ENCODE data around the gene ANGPTL7.
"Not testable (repeated sequence)": the region's sequence is repeated elsewhere in the genome, so short reads cannot be mapped to it uniquely, and the experiment has no call there.

ANGPTL7 gene

DNA sequence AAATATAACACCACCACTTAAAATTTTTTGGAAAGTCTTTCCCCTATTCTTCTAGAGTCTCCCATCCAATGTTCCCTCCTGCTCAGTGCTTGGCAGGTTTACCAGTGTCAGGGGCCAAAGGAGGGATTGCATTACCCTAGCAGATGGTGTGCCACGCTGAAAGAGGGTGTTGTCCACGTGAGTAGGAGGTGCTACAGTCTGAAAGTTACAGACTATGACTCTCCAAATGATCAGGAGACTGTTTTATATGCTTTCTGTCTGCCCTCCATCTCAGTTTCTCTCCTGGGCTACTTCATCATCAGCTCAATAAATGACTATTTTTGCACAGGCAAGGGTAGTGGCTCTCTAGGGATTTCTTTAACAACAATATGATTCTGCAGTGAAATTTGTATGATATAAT lies 31.3 kb upstream of the ANGPTL7 start:
- no peak for DNase-seq
- Histone ChIP-seq H3K4me3 (ENCODE audit: low read length) (no peak overlapping the region), H2AFZ (ENCODE audit: low read length) (no peak overlapping the region)

DNA sequence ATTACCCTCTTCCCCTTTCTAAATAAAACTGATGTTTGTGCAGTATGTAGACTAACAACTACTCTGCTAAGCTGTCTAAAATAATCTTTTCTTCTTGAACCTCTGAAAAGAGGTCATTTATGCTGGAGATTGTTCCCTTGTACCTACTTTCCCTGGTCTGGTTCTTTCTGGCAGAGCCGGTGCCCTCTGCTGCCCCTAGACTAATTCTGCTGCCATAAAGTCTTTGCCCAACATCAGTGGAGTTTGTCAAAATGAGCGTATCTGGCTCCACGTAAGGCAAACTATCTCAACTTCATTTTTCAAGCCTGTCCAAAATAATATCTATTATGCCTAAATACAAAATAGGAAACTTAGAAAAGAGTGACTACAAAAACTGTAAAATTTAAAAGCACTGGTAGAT lies 30.9 kb upstream of the ANGPTL7 start:
- Histone ChIP-seq H3K9me2 (replicated peaks; ENCODE audit: insufficient read depth, low read length) (no peaks in the 10 kb centered on the region), H3K27ac (ENCODE audit: low read length) (no peak overlapping the region), H3K9me3 (replicated peaks; ENCODE audit: insufficient read depth, low read length) (no peaks in the 10 kb centered on the region), H3K4me1 (ENCODE audit: low read length) (no peaks in the 10 kb centered on the region), H4K20me1 (ENCODE audit: insufficient read depth, low read length) (no peaks in the 10 kb centered on the region), H3F3A (ENCODE audit: insufficient read depth, low read length) (no peaks in the 10 kb centered on the region), H3K36me3 (replicated peaks; ENCODE audit: insufficient read depth, low read length) (no peaks in the 10 kb centered on the region), H3K27me3 (replicated peaks; ENCODE audit: insufficient read depth, low read length) (no peaks in the 10 kb centered on the region), H3K4me2 (ENCODE audit: low read depth, low read length) (no peak overlapping the region), H2AFZ (ENCODE audit: low read length) (no peak overlapping the region), H3K79me2 (ENCODE audit: low read length) (no peaks in the 10 kb centered on the region), H3K9ac (ENCODE audit: low read length) (no peak overlapping the region), H3K4me3 (ENCODE audit: low read length) (no peak overlapping the region)
- DNase-seq = no peak
- TF ChIP-seq EZH2 (optimal IDR thresholded peaks at IDR 0.05; ENCODE audit: low read depth, low read length) (no peak), EZH2phosphoT487 (IDR thresholded peaks at IDR 0.05; ENCODE audit: low read length) (no peak)
- TF ChIP-seq, protein P1, sequence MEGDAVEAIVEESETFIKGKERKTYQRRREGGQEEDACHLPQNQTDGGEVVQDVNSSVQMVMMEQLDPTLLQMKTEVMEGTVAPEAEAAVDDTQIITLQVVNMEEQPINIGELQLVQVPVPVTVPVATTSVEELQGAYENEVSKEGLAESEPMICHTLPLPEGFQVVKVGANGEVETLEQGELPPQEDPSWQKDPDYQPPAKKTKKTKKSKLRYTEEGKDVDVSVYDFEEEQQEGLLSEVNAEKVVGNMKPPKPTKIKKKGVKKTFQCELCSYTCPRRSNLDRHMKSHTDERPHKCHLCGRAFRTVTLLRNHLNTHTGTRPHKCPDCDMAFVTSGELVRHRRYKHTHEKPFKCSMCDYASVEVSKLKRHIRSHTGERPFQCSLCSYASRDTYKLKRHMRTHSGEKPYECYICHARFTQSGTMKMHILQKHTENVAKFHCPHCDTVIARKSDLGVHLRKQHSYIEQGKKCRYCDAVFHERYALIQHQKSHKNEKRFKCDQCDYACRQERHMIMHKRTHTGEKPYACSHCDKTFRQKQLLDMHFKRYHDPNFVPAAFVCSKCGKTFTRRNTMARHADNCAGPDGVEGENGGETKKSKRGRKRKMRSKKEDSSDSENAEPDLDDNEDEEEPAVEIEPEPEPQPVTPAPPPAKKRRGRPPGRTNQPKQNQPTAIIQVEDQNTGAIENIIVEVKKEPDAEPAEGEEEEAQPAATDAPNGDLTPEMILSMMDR (IDR thresholded peaks at IDR 0.05; ENCODE audit: low read length) = no peak

More for the DNA sequence above, 31.3 kb upstream of the ANGPTL7 start:
- Histone ChIP-seq H3F3A (ENCODE audit: insufficient read depth, low read length) (no peaks in the 10 kb centered on the region), H3K79me2 (ENCODE audit: low read length) (no peaks in the 10 kb centered on the region), H3K9ac (ENCODE audit: low read length) (no peak overlapping the region), H4K20me1 (ENCODE audit: insufficient read depth, low read length) (no peaks in the 10 kb centered on the region), H3K4me2 (ENCODE audit: low read depth, low read length) (no peak overlapping the region), H3K27me3 (replicated peaks; ENCODE audit: insufficient read depth, low read length) (no peaks in the 10 kb centered on the region), H3K9me3 (replicated peaks; ENCODE audit: insufficient read depth, low read length) (no peaks in the 10 kb centered on the region), H3K4me1 (ENCODE audit: low read length) (no peaks in the 10 kb centered on the region), H3K9me2 (replicated peaks; ENCODE audit: insufficient read depth, low read length) (no peaks in the 10 kb centered on the region), H3K27ac (ENCODE audit: low read length) (no peak overlapping the region), H3K36me3 (replicated peaks; ENCODE audit: insufficient read depth, low read length) (no peaks in the 10 kb centered on the region)
- TF ChIP-seq, protein P1 (IDR thresholded peaks at IDR 0.05; ENCODE audit: low read length) = no peak
- TF ChIP-seq EZH2phosphoT487 (IDR thresholded peaks at IDR 0.05; ENCODE audit: low read length) (no peak), EZH2 (optimal IDR thresholded peaks at IDR 0.05; ENCODE audit: low read depth, low read length) (no peak)

DNA sequence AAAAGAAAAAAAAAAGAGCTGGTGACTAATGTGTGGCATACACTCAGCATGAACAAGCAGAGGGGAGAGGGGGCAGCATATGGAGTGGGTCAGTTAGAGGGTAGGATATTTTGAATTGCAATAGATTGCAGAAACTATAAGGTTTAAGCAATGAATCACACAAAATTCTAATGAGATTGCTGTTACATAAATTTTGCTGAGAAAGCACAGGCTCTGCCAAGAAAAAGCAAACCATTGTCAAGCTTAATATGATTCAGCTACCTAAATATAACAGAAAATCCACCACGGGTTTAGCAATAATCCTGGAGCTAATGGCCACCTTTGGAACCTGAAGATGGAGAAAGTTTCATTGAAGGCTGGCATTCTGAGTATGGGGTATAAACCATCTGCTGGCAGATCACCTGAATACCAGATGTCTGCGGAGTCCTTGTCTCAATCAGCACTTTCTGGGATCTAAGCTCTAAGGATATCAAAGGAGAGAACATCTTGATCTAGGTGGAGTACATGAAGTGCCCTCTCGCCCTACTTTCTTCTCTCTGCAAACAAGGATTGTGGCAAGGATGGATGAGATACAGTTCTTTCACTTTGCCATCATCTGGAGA lies 30.3 kb upstream of the ANGPTL7 start:
- Histone ChIP-seq H3K9me3 (replicated peaks; ENCODE audit: insufficient read depth, low read length) (no peaks in the 10 kb centered on the region), H3K27me3 (replicated peaks; ENCODE audit: insufficient read depth, low read length) (no peaks in the 10 kb centered on the region), H3K9me2 (replicated peaks; ENCODE audit: insufficient read depth, low read length) (no peaks in the 10 kb centered on the region), H3K9ac (ENCODE audit: low read length) (no peak overlapping the region), H3F3A (ENCODE audit: insufficient read depth, low read length) (no peaks in the 10 kb centered on the region), H3K4me2 (ENCODE audit: low read depth, low read length) (no peak overlapping the region), H4K20me1 (ENCODE audit: insufficient read depth, low read length) (no peaks in the 10 kb centered on the region), H2AFZ (ENCODE audit: low read length) (no peak overlapping the region), H3K4me3 (ENCODE audit: low read length) (no peak overlapping the region), H3K4me1 (ENCODE audit: low read length) (no peaks in the 10 kb centered on the region), H3K27ac (ENCODE audit: low read length) (no peak overlapping the region), H3K79me2 (ENCODE audit: low read length) (no peaks in the 10 kb centered on the region), H3K36me3 (replicated peaks; ENCODE audit: insufficient read depth, low read length) (no peaks in the 10 kb centered on the region)
- TF ChIP-seq EZH2 (optimal IDR thresholded peaks at IDR 0.05; ENCODE audit: low read depth, low read length) = no peak
- TF ChIP-seq, protein P1 (IDR thresholded peaks at IDR 0.05; ENCODE audit: low read length) = no peak
- no peak for TF ChIP-seq EZH2phosphoT487 (IDR thresholded peaks at IDR 0.05; ENCODE audit: low read length)
- DNase-seq = no peak

DNA sequence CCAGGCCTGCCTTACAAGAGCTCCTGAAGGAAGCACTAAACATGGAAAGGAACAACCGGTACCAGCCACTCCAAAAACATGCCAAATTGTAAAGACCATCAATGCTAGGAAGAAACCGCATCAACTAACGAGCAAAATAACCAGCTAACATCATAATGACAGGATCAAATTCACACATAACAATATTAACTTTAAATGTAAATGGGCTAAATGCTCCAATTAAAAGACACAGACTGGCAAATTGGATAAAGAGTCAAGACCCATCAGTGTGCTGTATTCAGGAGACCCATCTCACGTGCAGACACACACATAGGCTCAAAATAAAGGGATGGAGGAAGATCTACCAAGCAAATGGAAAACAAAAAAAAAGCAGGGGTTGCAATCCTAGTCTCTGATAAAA lies 26.4 kb upstream of the ANGPTL7 start:
- H3K9me3 ChIP-seq (replicated peaks; ENCODE audit: insufficient read depth, low read length); H3K79me2 ChIP-seq (ENCODE audit: low read length); H3K27ac ChIP-seq (ENCODE audit: low read length); H3K4me3 ChIP-seq (ENCODE audit: low read length); DNase-seq; H2AFZ ChIP-seq (ENCODE audit: low read length); H3K27me3 ChIP-seq (replicated peaks; ENCODE audit: insufficient read depth, low read length); H3K4me1 ChIP-seq (ENCODE audit: low read length); H3K36me3 ChIP-seq (replicated peaks; ENCODE audit: insufficient read depth, low read length); H3K4me2 ChIP-seq (ENCODE audit: low read depth, low read length); H4K20me1 ChIP-seq (ENCODE audit: insufficient read depth, low read length); H3K9me2 ChIP-seq (replicated peaks; ENCODE audit: insufficient read depth, low read length); H3F3A ChIP-seq (ENCODE audit: insufficient read depth, low read length); H3K9ac ChIP-seq (ENCODE audit: low read length): not testable (repeated sequence)

DNA sequence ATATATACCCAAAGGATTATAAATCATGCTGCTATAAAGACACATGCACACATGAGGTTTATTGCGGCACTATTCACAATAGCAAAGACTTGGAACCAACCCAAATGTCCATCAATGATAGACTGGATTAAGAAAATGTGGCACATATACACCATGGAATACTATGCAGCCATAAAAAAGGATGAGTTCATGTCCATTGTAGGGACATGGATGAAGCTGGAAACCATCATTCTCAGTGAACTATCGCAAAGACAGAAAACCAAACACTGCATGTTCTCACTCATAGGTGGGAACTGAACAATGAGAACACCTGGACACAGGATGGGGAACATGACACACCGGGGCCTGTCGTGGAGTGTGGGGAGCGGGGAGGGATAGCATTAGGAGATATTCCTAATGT lies 22.4 kb upstream of the ANGPTL7 start:
- H3K36me3 ChIP-seq (replicated peaks; ENCODE audit: insufficient read depth, low read length); H3K4me1 ChIP-seq (ENCODE audit: low read length); H3K9ac ChIP-seq (ENCODE audit: low read length); H3F3A ChIP-seq (ENCODE audit: insufficient read depth, low read length); H3K4me2 ChIP-seq (ENCODE audit: low read depth, low read length); H3K27me3 ChIP-seq (replicated peaks; ENCODE audit: insufficient read depth, low read length); H3K9me3 ChIP-seq (replicated peaks; ENCODE audit: insufficient read depth, low read length); H3K9me2 ChIP-seq (replicated peaks; ENCODE audit: insufficient read depth, low read length); H3K79me2 ChIP-seq (ENCODE audit: low read length); H4K20me1 ChIP-seq (ENCODE audit: insufficient read depth, low read length); H3K27ac ChIP-seq (ENCODE audit: low read length); H2AFZ ChIP-seq (ENCODE audit: low read length); DNase-seq; H3K4me3 ChIP-seq (ENCODE audit: low read length): not testable (repeated sequence)
